ENCODE measurements around the gene ST3GAL3.

The ST3GAL3 gene

GRCh38 chr1:43924516-43924915 lies 217.2 kb downstream of the ST3GAL3 start:
- CTCF ChIA-PET: interaction anchor here (0.5 to 9.5 kb wide), 3 partner anchors 10 to 210 kb away, joined by 3 to 109 read pairs (median 15); partner anchors contain the start of gene ARTN
- POLR2A ChIA-PET: no interaction called here
- no peak for TF ChIP-seq CTCF (IDR thresholded peaks at IDR 0.05; ENCODE audit: insufficient read depth, low read length, missing control alignments)
- DNase-seq (ENCODE audit: low read depth, low spot score): no peak
- H3K4me3 ChIP-seq (ENCODE audit: low read depth, low read length): no peak overlapping the region

GRCh38 chr1:43925846-43926245 lies 218.5 kb downstream of the ST3GAL3 start:
- DNase-seq (ENCODE audit: low read depth, low spot score): no peak
- no peak for TF ChIP-seq CTCF (IDR thresholded peaks at IDR 0.05; ENCODE audit: insufficient read depth, low read length, missing control alignments)
- no peak overlapping the region for H3K4me3 ChIP-seq (ENCODE audit: low read depth, low read length)
- ChIA-PET POLR2A (no interaction called here), CTCF (interaction anchor here (0.6 to 9.5 kb wide), 5 partner anchors 8 to 162 kb away, joined by 3 to 109 read pairs (median 4); partner anchors contain the start of gene ARTN)

DNA sequence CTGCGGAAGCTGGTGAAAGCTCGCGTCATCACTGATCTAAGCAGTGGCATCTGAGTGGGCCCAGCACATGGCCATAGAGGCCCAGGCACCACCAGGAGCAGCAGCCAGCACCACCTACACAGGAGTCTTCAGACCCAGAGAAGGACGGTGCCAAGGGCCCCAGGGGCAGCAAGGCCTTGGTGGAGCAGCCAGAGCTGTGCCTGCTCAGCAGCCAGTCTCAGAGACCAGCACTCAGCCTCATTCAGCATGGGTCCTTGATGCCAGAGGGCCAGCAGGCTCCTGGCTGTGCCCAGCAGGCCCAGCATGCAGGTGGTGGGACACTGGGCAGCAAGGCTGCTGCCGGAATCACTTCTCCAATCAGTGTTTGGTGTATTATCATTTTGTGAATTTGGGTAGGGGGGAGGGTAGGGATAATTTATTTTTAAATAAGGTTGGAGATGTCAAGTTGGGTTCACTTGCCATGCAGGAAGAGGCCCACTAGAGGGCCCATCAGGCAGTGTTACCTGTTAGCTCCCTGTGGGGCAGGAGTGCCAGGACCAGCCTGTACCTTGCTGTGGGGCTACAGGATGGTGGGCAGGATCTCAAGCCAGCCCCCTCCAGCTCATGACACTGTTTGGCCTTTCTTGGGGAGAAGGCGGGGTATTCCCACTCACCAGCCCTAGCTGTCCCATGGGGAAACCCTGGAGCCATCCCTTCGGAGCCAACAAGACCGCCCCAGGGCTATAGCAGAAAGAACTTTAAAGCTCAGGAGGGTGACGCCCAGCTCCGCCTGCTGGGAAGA lies 223.0 kb downstream of the ST3GAL3 start:
- TF ChIP-seq CTCF (IDR thresholded peaks at IDR 0.05; ENCODE audit: insufficient read depth, low read length, missing control alignments): no peak
- ChIA-PET POLR2A (interaction anchor here (0.6 kb wide), 1 partner anchor 16 kb away, joined by 3 read pairs; no protein-coding TSS in a partner anchor), CTCF (interaction anchor here (1.0 to 14.4 kb wide), 6 partner anchors 10 to 168 kb away, joined by 3 to 1004 read pairs (median 5); partner anchors contain the start of gene IPO13)
- no peak for DNase-seq (ENCODE audit: low read depth, low spot score)
- H3K4me3 ChIP-seq (ENCODE audit: low read depth, low read length): no peak overlapping the region

DNA sequence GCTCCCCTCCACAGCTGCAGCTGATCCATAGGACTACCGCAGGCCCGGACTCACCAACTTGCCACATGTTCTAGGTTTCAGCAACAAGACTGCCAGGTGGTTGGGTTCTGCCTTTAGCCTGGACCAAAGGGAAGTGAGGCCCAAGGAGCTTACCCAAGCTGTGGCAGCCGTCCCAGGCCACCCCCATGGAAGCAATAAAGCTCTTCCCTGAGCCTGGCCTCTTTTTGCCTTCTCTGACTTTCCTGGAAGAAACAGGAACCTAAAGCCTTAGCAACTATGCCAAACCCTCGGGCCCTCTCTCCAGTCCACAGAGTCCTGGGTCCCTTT lies 223.6 kb downstream of the ST3GAL3 start:
- no peak for DNase-seq (ENCODE audit: low read depth, low spot score)
- H3K4me3 ChIP-seq (ENCODE audit: low read depth, low read length): no peak overlapping the region
- CTCF ChIA-PET: interaction anchor here (1.0 to 14.4 kb wide), 6 partner anchors 9 to 168 kb away, joined by 3 to 1004 read pairs (median 5); partner anchors contain the start of gene IPO13
- POLR2A ChIA-PET: no interaction called here
- no peak for TF ChIP-seq CTCF (IDR thresholded peaks at IDR 0.05; ENCODE audit: insufficient read depth, low read length, missing control alignments)

DNA sequence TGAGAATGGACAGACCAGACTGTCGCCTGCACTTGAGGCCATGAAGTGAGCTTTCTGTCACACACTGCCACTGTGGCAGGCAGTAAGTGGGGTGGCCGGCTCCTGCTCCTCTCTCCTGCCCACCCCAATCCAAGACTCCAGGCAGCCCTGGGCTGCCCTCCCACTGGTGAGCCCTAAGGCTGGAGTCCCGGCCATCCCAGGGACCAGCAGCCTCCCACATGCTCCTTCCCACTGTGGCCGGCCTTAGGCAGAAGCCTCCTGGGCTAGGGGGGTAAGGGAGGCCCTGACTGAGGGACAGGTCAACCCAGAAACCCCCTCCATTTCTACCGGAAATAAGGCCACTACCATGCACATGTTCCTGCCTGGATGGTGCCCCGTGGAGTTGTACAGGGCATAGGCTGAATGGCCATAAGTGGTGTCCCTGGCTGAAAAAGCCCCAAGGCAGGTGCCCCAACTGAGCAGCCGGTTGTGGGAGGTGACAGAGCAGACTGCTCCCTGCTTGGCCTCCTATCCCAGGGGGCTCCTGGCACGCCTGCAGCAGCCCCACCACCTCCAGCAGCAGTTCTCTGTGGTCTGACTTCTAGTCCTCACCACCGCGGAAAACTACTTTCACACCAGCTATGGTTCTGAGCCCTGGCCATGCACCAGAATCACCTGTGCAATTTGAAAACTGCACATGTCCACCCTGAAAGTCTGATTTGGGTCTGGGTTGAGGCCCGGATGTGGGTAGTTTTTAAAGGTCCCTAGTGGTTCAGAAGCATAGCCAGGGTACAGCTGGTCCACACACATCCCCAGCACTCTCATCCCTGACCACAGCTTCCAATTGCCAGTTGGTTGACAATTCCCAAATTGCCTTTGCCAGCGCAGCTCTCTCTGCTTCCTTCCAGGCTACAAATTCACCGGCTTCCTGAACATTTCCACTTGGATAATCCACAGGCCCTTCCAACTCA lies 224.7 kb downstream of the ST3GAL3 start:
- DNase-seq (ENCODE audit: low read depth, low spot score): no peak
- POLR2A ChIA-PET: no interaction called here
- TF ChIP-seq CTCF (IDR thresholded peaks at IDR 0.05; ENCODE audit: insufficient read depth, low read length, missing control alignments): no peak

More for the DNA sequence above, 224.7 kb downstream of the ST3GAL3 start:
- no peak overlapping the region for H3K4me3 ChIP-seq (ENCODE audit: low read depth, low read length)
- CTCF ChIA-PET: interaction anchor here (1.1 to 14.4 kb wide), 7 partner anchors 10 to 169 kb away, joined by 3 to 1004 read pairs (median 64); partner anchors contain the start of gene IPO13

Measured in AG04449 (cell line).